Measurements from ENCODE around the gene SEC23IP.
"Not testable (repeated sequence)": the region's sequence is repeated elsewhere in the genome, so short reads cannot be mapped to it uniquely, and the experiment has no call there.

GRCh38 chr10:119888715-119889114, 3.8 kb upstream of the SEC23IP start:
- TF ChIP-seq CTCF (IDR thresholded peaks at IDR 0.05; ENCODE audit: insufficient read depth, low read depth, low read length); EZH2 (IDR thresholded peaks at IDR 0.05; ENCODE audit: insufficient read depth, low read length): not testable (repeated sequence)

Data from astrocyte (in vitro differentiated cells and primary cell).